HG02763 (cell line): ENCODE results near the gene INHBE.
A peak's percentile ranks its signal among the peaks of the same experiment; 100 is the strongest.
"Not testable (repeated sequence)": the region's sequence is repeated elsewhere in the genome, so short reads cannot be mapped to it uniquely, and the experiment has no call there.

Experiments used
- ATAC-seq: cut with Tn5 transposase; IDR thresholded peaks from one replicate; pipeline ENCODE4 v1.9.1; 2021; ENCODE audit warnings: mild to moderate bottlenecking, moderate library complexity; ENCODE audit not compliant: unreplicated experiment

INHBE gene, protein sequence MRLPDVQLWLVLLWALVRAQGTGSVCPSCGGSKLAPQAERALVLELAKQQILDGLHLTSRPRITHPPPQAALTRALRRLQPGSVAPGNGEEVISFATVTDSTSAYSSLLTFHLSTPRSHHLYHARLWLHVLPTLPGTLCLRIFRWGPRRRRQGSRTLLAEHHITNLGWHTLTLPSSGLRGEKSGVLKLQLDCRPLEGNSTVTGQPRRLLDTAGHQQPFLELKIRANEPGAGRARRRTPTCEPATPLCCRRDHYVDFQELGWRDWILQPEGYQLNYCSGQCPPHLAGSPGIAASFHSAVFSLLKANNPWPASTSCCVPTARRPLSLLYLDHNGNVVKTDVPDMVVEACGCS

DNA sequence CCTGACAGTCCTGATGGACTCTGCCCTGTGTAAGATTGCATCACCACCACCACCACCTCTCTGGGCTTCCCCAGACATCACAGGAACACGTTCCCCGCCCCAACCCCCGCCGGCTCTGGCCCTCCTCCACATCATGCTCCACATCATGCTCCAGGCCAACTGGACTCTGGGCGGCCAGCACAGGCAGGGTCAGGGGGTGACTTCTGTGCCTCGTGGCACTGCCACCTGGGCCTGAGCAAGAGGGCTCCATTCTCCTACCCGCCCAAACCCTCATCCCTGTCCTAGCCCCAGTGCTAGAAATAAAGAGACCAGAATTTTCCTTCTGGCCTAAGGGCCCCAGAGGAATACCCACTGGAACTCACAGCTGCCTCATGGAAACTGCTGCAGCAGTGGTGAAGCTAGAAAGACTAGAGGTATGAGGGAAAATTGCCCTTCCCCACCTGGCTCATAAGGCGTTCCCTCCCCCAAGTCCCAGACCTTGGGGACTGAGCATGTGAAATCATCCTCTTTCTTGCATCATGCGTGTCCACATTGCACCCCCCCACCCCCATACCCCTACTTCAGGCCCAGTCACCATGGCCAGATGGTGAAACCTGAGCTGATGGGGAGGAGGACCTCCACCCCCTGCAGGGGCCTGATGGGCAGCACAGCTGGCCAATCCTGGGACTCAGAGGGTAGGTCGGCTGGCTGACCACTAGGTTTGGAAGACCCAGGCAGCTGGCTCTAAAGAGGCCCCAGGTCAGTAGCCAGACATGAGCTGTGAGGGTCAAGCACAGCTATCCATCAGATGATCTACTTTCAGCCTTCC lies at the start of gene INHBE:
INHBE (plus strand) TSS at position 742 of the 808 bp plus-strand sequence. CDS start 230 bp downstream, outside the sequence.
- ATAC-seq = no peak

DNA sequence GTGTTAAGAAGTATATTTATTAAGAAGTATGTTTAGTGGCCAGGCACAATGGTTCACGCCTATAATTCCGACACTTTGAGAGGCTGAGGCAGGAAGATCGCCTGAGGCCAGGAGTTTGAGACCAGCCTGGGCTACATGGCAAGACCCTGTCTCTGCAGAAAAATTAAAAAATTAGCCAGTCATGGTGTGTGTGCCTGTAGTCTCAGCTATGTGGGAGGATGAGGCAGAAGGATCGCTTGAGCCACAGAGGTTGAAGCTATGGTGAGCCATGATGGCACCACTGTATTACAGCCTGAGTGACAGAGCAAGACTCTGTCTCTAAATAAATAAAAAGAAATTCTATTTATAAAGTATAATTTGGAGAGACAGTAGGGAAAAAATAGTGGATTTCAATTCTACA lies 44.6 kb upstream of the INHBE start:
- no peak for ATAC-seq

DNA sequence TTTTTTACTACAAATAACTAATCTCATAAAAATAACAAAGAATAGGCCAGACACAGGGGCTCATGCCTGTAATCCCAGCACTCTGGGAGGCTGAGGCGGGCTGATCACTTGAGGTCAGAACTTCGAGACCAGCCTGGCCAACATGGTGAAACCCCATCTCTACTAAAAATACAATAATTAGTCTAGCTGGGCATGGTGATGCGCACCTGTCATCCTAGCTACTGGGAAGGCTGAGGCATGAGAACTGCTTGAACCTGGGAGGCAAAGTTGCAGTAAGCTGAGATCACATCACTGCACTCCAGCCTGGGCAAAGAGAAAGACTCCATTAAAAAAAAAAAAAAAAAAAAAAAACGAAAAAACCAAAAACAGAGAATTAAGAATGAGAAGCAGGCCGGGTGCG lies 40.9 kb upstream of the INHBE start:
- not testable (repeated sequence) for ATAC-seq

DNA sequence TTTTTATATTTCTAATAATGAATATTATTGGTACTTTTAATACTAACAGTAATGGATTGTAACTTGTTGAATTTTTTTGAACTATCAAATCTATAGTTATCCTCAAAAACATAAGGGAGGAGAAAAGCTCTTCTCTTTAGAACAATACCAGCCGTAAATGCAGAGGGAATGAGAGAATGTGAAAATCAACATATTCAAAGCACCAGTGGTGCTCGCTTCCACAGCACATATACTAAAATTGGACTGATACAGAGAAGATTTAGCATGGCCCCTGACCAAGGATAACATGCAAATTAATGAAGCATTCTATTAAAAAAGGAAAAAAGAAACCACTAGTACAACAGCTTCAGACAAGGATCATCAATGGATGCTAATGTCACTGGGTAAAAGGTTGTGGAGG lies 40.0 kb upstream of the INHBE start:
- ATAC-seq = no peak

DNA sequence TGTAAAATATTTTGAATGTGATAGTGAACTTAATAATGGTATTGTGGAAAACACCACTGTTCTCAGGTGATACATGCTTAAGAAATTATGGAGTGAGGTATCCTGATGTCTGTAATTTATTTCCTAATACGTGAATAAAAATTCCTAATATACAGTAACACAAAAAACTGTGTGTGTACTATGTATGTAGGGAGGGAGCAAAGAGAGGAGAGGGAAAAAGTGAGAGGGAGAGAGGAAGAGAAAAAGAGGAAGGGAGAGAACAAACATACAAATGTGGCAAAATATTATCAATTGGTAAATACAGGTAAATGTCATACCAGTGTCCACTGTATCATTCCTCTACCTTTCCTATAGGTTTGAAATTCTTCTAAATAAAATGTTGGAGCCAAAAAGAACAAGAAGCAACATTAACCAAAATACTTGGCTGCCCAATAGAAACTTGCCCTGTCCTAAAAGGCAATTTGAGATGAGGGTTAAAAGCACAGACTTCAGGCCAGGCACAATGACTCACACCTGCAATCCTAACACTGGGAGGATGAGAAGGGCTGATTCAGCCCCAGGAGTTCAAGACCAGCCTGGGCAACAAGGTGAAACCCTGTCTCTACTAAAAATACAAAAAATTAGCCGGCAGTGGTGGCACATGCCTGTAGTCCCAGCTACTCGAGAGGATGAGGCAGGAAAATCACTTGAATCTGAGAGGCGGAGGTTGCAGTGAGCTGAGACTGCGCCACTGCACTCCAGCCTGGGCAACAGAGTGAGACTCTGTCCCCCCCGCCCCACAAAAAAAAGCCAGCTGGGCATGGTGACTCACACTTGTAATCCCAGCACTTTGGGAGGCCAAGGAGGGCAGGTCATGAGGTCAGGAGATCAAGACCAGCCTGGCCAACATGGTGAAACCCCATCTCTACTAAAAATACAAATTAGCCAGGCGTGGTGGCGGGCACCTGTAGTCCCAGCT lies 38.8 kb upstream of the INHBE start:
- no peak for ATAC-seq

DNA sequence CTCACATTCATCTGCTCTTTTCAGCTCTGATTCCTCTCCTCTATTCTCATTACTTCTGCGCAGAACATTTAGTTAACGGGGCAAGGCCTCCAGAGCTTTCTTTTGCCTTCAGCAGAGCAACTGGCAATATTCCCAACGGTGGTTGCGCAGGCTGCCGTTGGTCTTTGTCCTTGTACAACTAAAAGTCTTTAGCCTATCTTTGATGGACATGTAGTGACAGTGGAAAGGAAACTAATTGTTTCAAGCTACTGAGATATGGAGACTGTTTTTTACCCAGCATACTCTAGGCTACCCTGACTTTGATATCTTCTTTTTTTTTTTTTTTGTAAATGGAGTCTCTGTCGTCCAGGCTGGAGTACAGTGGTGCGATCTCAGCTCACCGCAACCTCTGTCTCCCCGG lies 36.9 kb upstream of the INHBE start:
- no peak for ATAC-seq

DNA sequence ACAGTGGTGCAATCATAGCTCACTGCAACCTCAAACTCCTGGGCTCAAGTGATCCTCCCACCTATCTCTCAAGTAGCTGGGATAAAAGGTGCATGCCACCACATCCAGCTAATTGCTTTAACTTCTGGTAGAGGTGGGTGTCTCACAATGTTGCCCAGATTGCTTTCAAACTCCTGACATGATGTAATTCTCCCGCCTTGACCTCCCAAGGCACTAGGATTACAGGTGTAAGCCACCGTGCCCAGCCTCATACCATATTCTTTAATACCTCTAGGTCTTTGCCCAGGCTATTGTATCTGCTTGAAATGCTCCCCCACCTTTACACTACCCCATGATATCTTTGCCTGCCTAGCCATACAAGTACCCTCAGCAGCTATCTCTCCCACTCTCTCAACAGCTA lies 35.6 kb upstream of the INHBE start:
- no peak for ATAC-seq

DNA sequence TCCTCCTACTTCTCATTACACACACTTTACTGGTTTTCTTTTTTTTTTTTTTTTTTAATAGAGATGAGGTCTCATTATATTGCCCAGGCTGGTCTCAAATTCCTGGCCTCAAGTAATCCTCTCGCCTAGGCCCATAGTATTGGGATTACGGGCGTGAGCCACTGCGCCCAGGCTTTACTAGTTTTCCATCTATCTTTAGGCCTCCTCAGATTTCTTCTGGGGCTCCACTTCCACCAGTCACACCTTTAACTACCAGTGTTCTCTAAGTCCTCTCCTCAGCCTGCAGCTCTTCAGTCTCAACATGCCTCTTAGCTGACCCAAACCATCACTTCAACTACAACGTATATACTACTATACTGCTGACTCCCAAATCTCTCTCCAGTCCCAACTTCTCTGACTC lies 34.6 kb upstream of the INHBE start:
- no peak for ATAC-seq

DNA sequence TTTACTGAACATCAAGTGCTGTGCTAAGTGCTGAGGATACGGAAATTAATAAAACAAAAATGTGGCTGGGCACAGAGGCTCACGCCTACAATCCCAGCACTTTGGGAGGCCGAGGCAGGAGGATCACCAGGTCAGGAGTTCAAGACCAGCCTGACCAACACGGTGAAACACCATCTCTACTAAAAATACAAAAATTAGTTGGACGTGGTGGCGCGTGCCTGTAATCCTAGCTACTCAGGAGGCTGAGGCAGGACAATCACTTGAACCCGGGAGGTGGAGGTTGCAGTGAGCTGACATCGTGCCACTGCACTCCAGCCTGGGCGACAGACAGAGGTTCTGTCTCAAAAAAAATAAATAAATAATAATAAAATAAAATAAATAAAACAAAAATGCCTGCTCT lies 28.2 kb upstream of the INHBE start:
- not testable (repeated sequence) for ATAC-seq

DNA sequence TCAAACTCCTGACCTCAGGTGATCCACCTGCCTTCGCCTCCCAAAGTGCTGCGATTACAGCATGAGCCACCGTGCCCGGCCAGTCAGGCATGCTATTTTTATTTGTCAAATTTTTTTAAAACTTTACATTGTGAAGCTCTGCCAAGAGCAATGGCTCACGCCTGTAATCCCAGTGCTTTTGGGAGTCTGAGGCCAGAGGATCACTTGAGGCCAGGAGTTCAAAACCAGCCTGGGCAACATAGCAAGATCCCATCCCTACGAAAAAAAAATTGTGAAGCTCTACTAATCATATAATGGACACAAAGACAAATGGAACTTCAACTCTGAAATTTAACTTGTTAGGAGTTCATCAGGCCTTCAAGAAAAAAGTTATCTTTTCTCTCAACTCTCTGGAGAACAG lies 26.1 kb upstream of the INHBE start:
- ATAC-seq = no peak

DNA sequence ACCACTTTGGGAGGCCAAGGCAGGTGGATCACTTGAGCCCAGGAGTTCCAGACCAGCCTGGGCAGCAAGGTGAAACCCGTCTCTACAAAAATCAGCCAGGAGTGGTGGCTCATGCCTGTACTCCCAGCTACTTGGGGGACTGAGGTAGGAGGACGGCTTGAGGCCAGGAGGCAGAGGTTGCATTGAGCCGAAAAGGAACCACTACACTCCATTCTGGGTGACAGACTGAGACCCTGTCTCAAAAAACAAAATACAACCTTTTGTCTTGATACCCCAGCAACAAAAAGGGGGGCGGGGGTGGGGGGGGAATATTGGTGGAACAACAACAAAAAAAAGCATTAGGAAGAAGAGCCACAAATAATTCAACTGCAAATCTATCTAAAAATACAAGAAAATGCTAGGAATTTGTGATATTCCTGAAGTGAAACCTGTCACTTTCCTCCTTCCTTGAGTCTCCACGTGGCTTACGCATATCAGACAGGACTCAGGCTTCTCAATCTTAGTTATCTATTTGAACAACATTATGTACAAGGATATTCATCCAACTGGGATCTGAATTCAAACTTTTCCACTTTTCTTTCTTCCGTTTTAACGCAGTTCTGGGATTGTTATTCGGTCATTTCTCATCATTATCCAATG lies 25.5 kb upstream of the INHBE start:
- no peak for ATAC-seq

DNA sequence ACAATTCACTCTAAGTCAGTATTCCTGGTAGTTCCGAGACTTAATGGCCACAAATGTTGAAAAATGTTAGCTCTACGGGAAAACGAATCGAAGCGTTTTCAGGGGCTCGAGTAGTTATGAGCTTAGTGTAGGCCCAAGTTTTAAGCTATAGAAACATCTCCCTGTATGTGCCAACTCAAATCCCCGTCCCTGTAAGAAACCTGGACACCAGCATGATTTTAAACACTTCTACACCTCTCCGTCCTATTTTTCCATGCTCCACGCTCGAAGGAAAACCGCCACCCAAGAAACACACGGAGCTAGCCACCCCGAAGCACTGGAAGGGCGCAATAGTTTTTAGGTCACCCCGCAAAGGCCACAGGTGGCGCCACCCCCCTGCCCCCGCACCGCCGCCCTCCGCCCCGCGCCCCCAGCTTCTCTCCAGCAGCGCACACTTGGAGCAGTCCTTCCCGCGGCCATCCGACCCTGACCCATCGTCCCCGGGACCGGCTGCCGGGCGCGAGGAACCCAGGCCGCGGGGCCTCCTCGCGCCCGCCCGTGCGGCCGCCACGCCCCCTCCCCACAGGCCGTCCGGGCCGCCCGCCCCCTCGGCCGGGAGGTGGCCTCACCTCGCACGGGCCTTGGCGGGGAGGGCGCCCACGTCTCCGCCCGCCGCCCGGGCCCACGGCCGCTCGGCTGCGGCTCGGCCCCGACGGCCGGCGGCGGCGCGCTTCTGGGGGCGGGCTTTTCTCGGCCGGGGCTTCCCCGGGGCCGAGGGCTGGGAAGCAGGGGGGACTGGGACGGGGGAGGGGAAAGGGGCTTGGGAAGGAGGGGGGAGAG lies 24.8 kb upstream of the INHBE start:
- peak; percentile 57 for ATAC-seq

DNA sequence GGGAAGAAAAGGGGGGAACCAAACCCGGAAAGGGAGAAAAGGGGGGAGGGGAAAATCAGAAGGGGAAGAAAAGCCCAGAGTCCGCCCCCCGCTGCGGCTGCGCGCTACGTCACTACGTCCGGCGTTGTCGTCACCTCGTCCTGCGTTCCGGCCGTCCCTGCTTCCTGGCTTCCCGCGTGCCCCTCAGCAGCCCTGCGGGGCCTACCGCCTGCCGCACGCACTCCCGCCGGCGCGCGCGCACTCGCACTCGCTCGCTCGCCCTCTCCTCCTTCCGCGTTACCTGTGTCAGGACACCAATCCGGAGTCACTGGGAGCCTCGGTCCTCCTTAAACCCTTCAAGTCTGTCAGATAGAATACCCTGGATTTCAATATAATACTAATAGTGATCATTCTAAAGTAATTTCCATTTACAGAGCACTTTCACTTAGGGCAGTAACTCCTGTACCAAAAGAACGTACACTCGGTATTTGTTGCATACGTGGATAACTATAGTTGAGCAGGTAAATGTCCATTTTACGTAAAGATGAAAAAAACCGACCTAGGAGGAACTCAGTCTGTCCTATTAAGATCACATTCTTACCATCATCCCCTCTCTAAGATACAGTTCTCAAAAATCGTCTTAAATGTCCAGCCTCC lies 24.1 kb upstream of the INHBE start, which contains the start of gene R3HDM2:
R3HDM2 (minus strand) TSS at position 113 of the 636 bp plus-strand sequence. CDS start 120,615 bp downstream, outside the sequence.
- peak; percentile 93 for ATAC-seq

DNA sequence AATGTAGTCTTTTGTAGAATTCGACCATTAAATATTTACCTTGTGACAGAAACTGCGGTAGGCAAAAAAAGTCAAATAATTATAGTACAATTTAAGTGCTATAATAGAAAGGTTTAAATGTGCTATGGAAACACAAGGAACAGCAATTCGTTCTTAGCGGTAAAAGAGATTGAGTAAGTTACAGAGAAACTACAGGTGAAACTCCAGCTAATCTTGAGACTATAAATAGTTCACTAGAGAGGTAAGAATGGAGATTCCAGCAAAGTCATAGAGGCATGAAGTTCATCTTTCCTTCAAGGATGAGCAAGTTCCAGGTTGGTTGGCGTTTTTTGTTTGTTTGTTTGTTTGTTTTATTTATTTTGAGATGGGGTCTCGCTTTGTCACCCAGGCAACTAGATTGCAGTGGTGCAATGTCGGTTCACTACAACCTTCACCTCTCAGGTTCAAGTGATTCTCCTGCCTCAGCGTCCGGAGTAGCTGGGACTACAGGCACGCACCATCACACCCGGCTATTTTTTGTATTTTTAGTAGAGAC lies 23.4 kb upstream of the INHBE start:
- ATAC-seq = no peak

DNA sequence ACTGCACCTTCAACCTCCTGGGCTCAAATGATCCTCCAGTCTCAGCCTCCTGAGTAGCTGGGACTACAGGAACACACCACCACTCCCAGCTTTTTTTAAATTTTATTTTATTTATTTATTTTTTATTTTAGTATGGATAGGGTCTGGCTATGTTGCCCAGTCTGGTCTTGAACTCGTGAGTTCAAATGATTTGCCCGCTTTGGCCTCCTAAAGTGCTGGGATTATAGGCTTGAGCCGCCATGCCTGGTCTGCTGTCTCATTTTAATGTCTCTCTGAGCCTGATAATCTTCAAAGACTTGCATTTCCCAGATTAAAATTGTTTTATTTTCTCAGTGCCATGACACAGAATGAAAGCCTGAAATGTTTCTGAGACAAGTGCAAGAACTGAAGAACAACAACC lies 21.7 kb upstream of the INHBE start:
- no peak for ATAC-seq

DNA sequence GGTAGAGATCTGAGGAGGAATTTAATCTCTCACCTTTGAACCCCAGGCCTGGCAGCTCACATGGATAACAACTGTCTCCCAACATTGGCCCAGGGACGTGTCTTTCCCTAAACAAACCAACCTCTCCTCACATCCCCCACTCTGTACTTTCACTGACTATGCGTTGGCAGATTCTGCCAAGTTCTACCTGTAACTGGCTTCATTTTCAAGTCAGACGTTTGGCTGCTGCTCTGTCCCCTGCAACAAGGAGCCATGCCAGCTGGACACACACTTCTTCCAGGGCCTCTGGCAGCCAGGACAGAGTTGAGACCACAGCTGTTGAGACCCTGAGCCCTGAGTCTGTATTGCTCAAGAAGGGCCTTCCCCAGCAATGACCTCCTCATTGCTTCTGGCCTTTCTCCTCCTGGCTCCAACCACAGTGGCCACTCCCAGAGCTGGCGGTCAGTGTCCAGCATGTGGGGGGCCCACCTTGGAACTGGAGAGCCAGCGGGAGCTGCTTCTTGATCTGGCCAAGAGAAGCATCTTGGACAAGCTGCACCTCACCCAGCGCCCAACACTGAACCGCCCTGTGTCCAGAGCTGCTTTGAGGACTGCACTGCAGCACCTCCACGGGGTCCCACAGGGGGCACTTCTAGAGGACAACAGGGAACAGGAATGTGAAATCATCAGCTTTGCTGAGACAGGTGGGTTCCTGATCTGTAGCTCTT lies 20.4 kb upstream of the INHBE start, which contains the start of gene INHBC:
INHBC (plus strand) TSS at position 268 of the 707 bp plus-strand sequence; CDS start at position 371, 103 bp downstream.
- no peak for ATAC-seq

DNA sequence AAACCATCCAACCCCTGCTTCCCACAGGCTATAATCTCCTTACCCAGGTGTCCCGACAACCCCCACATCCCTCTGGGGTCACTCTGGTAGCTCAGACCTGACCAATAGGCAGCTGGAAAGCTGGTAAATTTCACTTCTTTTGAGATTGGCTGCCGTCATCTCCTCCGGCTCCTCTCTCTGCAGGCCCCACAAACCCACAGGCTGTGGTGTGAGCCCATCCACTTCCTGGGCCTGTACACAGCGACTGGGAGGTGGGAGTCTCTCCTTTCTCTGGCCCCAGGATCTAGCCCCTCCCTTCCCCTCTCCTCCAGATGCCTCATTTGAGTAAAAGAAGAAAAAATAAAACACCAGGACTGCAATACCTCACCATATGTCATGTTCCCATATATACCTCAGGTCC lies 19.8 kb upstream of the INHBE start:
- ATAC-seq = no peak

DNA sequence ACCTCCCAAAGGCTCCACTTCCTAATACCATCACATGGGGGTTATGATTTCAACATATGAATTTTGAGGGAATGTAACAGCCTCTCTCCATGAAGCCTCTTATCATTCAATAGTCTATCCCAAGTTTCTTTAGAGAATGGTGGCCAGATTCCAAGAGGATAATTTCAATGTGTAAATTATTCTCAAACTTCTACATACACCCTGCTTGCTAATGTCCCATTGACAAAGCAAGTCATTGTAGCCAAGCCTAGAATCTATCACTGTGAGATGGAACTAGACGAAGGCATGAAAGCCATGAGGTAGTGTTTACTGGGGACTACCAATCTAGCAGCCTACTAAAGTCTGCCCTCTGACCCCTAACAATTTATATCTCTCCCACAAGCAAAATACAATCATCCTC lies 16.7 kb upstream of the INHBE start:
- no peak for ATAC-seq
